HG02642 (cell line): ENCODE results near the gene C1orf167.

Experiments used
- ATAC-seq: cut with Tn5 transposase; IDR thresholded peaks from one replicate; pipeline ENCODE4 v1.9.1; 2021; ENCODE audit warnings: mild to moderate bottlenecking; ENCODE audit not compliant: unreplicated experiment, poor library complexity

C1orf167 gene

DNA sequence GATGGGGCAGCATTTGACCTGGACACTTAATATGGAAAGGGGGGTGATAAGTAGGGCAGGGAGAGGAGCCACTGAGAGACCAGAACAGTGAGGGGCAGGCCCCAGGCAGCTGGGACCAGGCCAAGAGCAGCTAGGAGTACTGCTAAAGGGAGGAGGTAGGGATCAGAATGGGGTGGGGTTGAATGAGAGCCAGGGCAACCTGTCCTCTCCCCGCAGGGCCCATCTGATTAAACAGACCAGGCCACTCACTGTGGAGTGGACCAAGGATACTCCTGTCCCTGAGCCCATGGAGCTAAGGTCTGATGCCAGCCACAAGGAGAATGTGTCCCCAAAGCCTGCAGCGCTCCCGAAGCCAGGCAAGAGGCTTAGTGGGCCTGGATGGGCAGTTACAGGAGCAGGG lies 2.1 kb downstream of the C1orf167 start:
- no peak for ATAC-seq

DNA sequence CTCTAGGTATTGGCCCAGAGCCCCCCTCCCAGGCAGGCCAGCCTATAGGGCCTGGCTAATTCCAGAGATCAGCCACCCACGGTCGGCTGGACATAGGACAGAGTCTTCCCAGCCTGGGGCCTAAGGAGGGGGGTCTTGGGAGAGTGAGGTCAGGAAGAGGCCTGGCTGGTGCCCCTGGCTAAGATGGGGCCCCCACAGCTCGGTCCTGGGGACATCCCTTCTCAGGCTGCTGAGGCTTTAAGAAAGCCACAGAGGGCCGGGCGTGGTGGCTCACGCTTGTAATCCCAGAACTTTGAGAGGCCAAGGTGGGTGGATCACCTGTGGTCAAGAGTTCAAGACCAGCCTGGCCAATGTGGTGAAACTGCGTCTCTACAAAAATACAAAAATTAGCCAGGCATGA lies 2.5 kb downstream of the C1orf167 start:
- ATAC-seq, result no peak

DNA sequence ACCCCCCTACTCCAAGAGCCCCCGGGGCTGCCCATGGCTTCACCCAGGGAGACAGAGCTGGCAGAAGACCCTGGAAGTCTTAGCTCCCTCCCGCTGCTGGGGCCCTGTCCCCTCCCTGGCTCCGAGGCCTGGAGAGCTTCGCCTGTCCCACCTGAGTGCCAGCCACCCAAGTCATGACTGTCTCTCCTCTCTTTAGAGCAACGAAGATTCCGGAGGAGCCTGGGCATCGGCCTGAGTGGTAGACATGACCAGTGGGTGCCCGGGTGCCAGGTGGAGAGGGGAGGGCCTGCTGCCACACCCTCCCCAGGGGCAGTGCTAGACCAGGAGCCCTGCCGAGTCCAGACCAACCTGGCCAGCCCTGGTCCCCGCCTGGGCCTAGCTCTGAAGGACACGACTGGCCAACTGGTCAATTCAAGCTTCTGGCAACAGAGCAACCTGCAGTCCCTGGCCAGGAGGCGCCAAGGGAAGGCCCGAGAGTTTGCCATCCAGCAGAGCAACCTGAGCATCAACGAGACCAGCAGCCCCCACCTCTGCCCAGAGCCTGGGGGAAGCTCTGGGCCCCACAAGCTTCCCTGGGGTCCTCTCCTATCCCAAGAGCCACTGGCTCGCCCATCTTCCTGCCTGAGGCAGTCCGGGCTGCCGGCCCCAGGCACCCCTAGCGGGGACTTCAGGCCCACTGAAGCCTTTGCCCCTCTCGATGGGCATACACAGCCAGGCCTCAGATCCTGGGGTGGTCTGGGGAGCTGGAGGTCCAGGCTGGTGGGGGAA lies 3.9 kb downstream of the C1orf167 start:
- ATAC-seq, result no peak

DNA sequence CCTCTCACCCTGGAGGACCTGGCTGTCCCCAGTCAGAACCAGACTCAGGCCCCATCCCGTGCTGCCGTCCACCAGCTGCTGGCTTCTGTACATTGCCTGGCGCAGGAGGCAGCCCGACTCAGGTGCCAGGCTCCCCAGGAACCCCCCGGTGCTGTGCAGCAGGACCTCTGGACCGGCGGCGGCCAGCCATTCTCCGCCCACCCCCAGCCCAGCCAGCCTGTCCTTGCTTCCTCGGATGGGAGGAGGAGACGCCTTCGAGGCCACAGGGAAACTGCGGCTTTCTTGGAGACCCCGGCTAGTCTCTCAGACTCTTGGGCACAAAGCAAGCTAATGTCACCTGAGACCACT lies 4.4 kb downstream of the C1orf167 start:
- no peak for ATAC-seq

DNA sequence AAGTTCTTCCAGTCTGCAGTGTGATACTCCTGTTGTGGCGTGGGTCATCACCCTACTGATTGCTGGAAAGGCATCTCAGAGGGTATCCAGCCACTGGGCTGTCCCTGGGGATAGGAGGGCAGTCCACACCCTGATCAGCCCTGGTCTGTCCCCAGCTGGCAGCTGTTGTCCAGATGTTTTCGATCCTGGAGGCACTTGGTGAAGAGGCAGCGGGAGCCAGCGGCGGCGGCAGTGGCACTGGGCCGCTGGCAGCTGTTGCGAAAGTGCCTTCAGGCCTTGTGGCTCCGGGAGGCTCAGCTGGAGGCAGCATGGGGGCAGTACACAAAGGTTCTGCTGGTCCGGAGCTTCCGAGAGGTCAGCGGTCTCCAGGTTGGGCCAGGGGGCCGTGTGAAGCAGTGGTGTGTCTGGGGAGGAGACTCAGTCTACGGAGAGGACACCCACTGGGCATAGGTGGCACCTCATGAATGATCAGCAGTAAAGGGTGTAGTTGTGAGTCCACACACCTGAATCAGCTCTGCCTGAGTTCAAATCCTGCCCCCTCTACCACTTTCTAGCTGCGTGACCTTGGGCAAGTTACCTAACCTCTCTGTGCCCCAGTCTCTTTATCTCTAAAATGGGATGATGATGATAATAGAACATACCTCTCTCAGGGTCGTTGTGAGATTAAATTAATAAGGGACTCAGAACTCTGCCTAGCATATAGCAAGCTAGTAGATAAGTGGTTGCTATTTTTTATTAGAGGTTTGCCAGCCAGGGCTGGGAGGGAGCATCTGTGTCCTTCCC lies 6.1 kb downstream of the C1orf167 start:
- no peak for ATAC-seq

DNA sequence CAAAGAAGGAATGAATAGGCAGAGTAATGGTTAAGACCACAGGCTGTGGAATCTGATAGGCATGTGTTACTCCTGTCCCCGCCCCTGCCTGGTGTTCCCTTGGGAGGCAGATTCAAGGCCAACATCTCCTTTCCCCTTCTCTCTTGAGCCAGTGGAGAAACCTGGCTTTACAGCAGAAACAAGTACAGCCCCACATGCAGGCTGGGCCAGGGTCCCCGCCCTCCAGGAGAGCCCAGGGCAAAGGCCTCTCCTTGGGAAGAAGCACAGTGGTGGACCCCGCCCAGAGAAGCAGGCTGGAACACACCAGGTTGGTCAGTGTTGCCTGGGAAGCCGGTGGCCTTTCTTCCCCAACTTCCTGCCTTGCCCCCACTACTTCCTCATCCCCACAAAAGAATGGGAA lies 6.8 kb downstream of the C1orf167 start:
- no peak for ATAC-seq

DNA sequence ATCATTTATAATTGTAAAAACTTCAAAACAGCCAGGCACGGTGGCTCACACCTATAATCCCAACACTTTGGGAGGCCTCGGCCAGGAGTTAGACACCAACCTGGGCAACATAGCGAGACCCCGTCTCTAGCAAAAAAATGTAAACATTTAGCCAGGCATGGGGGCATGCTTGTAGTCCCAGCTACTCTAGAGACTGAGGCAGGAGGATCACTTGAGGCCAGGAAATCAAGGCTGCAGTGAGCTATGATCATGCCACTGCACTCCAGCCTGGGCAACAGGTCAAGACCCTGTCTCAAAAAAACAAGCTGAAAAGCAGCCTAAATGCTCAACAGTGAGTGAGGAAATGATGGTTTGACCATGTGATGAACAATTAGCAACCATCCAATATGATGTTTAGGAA lies 7.3 kb downstream of the C1orf167 start:
- ATAC-seq, result no peak

DNA sequence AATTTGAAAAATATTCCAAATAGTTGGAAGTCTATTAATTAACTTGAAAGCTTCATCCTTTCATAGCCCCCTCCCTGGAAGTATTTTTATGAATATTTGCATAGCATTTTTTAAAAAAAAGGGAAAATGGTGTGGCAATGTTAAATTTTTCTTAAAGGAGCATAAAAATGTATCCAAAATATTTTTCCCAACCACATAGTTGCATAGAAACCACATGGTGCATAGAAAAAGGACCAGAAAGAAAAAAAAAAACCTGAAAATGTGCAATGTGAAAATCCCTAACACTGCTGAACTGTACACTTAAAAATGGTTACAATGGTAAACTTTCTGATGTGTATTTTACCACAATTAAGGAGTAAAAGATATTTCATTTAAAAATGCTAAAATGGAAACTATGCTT lies 8.0 kb downstream of the C1orf167 start:
- ATAC-seq, result no peak

DNA sequence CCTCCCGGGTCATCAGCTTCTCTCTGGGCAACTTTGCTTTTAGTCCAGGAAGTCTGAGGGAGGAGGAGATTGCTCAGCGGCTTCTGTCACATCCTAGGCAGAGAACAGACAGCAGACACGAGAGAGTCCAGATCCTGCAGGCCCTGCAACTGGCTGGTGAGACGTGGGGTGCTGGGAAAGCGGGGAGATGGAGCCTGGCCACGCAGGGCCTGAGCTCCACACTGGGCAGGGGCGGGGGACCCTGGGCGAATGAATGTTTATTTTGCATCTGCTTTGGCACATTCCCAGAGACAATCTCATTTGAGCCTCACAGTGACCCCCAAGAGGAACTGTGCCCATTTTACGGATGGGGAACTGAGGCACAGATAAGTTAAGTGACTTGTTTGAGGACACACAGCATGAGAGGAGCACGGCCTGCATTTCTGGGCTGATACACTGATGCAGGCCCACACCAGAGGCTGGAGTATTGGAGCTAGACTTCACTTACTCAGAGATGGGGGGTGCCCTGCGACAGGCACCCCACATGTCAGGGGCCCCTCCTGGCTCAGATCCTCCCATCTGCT lies 9.6 kb downstream of the C1orf167 start:
- no peak for ATAC-seq

DNA sequence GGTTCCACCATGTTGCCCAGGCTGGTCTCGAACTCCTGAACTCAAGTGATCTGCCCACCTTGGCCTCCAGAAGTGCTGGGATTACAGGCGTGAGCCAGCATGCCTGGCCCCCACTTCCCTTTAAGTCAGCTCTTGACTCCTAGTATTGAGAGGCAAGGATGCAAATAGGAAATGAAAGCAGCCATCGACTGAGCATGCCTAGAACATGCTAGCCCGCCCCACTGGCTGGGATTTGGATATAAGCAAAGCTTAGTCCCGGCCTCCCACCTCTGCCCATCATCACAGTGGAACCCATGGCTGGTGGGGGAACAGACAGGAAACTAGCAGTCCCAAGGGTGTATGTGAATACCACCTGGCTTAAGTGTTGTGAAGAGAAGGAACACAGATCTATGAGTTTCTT lies 10.5 kb downstream of the C1orf167 start:
- ATAC-seq, result no peak

DNA sequence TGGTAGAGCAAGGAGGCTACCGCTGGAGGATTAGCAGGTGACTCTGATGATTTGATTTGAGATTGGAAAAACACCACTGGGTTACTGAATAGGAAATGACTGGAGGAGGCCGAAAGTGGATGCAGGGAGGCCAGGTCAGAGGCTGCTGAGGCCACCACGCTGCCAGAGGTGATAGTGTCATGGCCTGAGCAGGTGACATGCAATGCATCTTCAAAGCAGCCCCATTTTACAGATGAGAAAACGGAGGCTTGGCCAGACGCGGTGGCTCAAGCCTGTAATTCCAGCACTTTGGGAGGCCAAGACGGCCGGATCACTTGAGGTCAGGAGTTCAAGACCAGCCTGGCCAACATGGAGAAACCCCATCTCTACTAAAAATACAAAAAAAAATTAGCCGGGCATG lies 12.8 kb downstream of the C1orf167 start:
- no peak for ATAC-seq

DNA sequence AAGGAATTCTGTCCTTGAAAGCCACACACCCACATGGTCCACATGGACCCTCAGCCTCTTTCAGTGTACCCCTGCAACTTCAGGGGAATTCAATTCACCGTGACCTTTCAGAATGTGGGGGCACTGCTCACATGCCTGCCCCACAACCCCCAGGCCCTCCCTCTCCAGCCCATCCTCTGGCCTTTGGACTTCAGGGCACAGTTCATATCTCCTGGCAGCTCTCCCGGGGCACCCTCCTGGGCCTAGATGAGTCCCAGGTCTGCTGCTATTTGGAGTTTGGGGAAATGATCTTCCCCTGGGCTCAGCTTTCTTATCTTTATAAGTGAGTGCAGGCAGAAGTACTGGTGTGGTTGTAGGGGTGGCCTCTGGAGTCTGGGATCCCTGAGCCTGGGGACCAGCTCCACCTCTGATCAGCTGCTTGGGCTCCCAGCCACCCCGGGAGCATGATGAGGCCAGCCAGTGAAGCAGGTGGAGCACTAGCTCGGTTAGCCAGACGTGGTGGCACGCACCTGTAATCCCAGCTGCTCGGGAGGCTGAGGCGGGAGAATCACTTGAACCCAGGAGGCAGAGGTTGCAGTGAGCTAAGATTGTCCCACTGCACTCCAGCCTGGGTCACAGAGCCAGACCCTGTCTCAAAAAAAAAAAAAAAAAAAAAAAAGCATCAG lies 15.8 kb downstream of the C1orf167 start:
- no peak for ATAC-seq

DNA sequence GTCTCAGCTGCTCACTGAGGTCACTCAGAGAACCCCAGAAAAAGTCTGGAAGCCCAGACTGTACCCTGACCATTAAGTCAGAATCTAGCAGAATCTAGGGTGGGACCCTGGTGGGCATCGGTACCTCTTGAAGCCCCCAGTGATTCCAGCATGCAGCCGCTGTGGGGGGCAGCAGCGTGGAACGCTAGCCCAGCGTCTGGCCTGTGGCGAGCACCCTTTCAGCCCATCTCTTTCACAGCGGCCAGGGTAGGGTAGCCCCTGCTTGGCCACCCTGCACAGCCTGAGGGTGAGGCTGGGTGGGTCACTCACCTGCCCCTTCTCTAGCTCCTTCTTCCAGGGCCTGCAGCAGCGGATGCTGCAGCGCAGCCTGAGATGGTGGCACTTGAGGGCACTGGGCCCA lies 16.3 kb downstream of the C1orf167 start:
- ATAC-seq, result no peak

DNA sequence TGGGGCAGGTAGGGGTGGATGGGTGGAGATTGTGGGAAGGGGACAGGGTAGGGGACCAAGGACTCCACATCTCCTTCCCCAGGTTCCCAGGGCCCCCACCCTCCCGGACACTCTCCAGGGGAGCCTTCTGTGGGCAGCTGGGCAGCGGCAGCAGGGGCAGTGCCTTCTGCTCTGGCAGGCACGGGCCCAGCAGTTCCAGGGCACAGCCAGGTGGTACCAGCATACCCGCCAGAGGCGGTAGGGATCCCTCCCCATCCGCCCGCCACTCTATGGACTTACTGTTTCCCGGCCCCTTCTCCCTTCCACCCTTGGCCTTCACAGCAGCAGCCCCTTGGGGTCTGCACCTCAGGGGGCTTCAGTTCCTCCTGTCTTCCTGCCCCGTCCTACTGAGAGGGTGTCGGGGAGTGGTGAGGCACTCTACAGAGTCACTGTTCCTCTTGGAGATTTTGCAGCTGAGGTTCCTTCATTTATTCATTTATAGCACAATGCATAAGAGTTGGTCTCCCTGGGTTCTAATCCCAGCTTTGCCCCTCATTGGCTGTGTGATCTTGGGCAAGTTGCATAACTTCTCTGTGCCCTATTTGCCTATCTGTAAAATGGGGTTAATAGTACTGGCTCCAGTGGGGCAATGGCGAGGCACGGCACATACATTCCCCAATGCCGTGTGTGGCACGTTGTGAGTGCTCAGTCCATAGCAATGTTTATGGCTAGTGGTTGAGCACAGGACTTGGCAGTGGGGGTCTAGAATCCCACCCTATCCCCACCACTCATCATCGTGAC lies 17.0 kb downstream of the C1orf167 start:
- ATAC-seq, result no peak

DNA sequence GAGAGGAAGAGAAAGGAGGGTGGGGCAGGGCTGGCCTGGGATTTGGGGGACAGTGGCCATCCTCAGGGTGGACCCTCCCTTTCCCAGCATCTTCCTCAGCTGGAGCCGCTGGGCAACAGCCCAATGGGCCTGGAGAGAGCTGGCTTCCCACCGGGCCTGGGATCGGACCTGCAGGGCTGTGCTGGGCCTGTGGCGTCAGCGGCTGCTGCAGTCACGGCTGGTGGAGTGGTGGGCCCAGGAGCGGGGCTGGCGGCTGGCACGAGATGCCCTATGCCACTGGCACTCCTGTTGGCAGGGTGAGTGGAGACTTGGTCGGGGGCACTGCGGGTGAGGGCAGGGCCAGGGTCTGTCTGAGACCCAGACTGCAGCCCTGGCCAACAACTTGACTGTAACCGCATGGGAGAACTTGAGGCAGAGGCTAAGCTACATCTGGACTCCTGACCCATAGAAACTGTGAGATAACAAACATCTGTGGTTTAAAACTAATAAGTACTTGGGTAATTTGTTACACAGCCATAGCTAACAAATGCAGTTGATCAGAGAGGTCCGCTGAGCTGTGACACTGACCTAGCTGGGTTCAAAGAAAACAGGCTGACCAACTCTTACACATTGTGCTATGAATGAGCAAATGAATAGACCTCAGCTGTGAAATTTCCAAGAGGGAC lies 17.9 kb downstream of the C1orf167 start:
- ATAC-seq, result no peak

DNA sequence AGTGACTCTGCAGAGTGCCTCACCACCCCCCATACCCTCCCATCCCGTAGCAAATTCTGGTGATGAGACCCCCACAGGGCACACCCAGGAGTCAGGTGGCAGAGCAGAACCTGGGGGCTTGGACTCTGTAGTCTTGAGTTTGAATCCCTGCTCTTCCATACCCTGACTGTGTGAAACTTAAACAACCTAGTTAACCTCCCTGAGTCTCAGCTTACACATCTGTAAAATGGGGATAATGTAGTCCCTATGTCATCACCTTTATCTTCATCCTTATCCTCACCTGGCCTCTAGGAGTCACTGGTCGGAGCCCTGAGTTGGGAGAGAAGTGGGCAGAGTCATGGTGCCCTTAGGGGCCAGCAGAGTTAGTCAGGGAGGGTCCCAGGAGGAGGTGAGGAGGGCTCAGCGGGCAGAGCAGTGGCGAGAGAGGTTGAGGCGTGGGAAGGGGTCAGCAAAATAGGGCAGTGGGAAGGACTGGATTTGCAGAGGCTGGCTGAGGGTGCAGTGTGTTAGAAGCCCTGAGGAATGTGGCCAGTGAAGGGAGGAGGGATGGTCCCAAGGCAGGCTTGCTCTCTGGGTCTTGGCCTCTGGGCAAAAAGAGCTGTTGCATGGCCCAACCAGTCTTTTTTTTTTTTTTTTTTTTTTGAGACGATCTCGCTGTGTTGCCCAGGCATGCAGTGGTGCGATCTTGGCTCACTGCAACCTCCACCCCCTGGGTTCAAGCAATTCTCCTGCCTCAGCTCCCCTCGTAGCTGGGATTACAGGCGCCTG lies 18.6 kb downstream of the C1orf167 start:
- ATAC-seq, result no peak

DNA sequence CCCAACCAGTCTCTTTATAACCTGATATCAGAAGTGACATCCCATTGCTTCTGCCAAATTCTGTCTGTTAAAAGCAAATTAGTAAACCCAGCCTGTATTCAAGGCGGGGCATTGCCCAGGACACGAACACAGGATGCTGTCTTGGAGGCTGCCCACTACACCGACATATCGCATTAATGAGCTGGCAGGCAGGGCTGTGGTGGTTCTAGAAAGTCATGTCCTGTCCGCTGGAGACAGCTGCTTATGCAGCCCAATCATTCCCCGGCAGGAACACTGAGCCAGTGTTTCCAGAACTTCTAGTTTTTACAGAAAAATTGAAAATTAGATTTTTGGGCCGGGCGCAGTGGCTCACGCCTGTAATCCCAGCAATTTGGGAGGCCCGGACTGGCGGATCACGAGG lies 19.3 kb downstream of the C1orf167 start:
- no peak for ATAC-seq

DNA sequence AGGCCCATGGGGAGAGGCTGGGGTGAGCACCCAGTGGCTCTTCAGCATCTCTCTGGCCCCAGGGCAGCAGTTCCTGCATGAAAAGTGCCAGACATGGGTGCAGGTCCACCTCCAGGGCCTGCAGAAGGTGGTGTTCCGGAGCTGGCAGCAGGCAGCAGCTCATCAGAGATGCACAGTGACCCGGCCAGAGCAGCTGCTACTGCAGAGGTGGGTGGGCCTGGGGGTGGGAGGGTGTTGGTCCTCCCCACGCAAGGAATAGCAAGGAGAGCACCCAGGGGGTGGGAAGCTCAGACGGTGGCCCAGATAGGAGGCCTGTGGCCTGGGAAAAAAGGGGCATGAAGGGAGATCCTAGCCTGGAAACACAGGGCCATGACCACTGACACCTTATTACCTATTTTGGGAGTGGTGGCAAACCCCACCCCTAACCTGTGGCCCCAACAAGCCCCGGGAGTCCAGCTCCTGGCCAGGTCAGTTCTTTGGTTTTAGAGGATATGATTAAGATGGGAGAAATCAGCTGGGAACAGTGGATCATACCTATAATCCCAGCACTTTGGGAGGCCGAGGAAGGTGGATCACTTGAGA lies 20.2 kb downstream of the C1orf167 start:
- ATAC-seq, result no peak

DNA sequence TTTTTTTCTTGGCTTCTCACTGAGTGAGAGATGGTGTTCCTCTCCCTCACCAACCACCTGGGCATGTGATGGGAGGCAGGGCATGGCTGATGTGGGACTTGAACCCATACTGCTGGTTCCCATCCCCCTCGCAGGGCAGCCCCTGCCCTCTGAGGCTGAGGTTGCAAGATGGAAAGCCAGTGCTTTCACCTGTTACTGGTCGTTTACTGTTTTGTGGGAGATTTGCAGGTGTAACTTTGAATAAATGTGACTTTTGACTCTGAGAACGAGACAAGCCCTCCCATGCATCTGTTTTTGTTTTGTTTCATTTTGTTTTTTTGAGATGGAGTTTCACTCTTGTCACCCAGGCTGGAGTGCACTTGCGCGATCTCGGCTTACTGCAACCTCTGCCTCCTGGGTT lies 21.6 kb downstream of the C1orf167 start:
- no peak for ATAC-seq
